Measurements from ENCODE around the gene DAAM2.

Gene DAAM2

DNA sequence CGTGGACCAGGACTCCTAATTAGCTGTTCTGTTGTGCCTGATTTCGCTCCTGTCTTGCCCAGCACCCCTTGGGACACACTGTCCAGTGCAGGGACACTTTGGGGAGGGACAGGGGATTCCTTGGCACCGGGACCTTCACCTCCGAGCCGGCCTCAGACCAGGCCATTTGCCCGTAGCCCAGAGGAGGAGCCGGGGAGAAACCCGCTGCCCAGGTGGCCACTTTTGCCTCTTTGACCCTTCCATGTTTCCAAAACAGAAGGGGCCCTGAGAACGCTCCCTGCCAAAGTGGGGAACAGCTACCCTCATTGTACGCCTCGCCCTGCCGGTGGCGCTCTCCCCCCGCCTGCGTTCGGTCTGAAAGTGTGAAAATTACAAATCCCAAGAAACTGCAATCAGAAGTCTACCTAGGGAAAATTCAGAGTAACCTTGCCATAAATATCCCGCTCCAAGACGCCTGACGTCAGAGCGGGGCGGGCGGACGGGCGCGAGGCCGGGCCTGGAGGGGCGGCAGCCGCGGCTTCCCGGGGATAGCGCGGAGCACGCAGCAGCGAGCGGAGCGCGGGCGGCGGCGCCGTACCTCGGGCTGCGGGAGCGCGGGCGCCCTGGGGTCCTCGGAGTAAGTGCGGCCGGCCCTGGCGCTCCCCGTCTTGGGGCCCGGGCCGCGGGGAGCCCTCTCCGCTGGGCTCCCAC, at the start of gene DAAM2:
TSS of gene DAAM2 (plus strand) at position 527 of the 690 bp plus-strand sequence. CDS start 63,927 bp downstream, outside the sequence.
- Mint-ChIP-seq H3K4me1 (ENCODE audit: low read depth) (no peaks in the 10 kb centered on the region), H3K27ac (no peak within 1 kb of the TSS), H3K27me3 (peaks cover 50% of the 10 kb centered on the region), H3K4me3 (no peak within 1 kb of the TSS), H3K9me3 (no peaks in the 10 kb centered on the region), H3K36me3 (ENCODE audit: low read depth) (no peaks in the 10 kb centered on the region)

DNA sequence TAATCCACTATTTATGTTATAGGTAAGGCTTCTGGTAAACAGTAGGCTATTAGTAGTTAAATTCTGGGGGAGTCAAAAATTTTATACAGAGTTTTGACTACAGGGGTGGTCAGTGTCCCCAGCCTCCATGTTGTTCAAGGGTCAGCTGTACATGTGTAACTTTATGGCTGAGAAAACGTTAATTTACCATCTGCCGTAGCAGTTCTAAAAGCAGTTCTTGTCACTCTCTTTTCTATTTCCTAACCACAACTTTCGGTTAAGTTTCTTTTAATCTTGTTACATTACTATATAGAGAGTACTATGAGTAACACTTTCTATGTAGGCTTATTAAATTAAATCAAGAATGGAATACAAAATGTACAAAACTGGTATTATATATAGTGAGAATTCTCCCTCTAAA, 45.4 kb upstream of the DAAM2 start:
- H3K4me1 Mint-ChIP-seq (ENCODE audit: low read depth), result no peaks in the 10 kb centered on the region
- no peak overlapping the region for H3K27ac Mint-ChIP-seq
- H3K27me3 Mint-ChIP-seq, result peaks cover 13% of the 10 kb centered on the region
- H3K36me3 Mint-ChIP-seq (ENCODE audit: low read depth), result no peaks in the 10 kb centered on the region
- no peak overlapping the region for H3K4me3 Mint-ChIP-seq
- H3K9me3 Mint-ChIP-seq, result no peaks in the 10 kb centered on the region

DNA sequence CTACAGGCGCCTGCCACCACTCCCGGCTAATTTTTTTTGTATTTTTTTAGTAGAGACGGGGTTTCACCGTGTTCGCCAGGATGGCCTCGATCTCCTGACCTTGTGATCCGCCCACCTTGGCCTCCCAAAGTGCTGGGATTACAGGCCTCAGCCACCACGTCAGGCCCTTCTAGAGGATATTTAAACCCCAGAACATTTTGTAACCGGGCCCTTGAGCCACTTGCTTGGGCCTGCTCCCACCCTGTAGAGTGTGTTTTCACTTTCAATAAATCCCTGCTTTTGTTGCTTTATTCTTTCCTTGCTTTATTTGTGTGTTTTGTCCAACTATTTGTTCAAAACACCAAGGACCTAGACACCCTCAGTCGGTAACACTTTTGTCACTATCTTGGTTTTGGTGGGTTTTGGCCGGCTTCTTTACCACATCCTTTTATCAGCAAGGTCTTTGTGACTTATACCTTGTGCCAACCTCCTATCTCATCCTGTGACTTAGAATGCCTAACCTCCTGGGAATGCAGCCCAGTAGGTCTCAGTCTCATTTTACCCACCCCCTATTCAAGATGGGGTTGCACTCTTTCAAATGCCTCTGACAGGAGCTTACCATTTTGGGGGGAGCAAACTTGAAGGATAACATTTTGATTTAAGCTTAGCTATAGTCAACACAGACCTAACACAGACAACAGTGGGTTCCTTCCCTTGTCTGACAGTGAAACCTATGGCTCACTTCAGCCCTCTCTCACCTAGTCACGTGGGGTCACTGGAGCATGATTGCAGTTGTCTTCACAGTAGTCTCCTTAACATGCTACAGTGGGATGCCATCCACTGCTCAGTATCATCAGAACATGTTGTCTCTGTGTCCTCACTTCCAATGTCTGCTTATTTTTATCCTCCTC, 39.1 kb upstream of the DAAM2 start:
- no peak overlapping the region for H3K4me3 Mint-ChIP-seq
- no peaks in the 10 kb centered on the region for H3K9me3 Mint-ChIP-seq
- peaks cover 8% of the 10 kb centered on the region for H3K27me3 Mint-ChIP-seq
- no peaks in the 10 kb centered on the region for H3K36me3 Mint-ChIP-seq (ENCODE audit: low read depth)
- H3K27ac Mint-ChIP-seq, result no peak overlapping the region
- H3K4me1 Mint-ChIP-seq (ENCODE audit: low read depth), result no peaks in the 10 kb centered on the region

DNA sequence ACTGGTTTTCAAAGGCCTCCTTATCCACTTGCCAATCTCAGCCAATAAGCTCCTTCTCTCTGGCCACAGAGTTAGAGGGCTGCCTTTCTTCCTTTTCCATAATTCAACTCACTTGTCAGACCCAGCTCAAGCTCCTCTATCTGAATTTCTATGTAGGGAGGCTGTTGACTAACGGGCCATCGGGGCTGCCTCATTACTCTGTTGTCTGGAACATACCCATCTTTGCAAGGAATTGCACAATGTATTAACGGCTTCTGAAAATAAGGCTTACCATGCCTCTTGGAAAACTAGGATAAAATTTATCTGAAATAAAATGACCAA, 38.5 kb upstream of the DAAM2 start:
- no peaks in the 10 kb centered on the region for H3K36me3 Mint-ChIP-seq (ENCODE audit: low read depth)
- H3K27me3 Mint-ChIP-seq, result peaks cover 8% of the 10 kb centered on the region
- H3K9me3 Mint-ChIP-seq, result no peaks in the 10 kb centered on the region
- no peak overlapping the region for H3K27ac Mint-ChIP-seq
- H3K4me3 Mint-ChIP-seq, result no peak overlapping the region
- no peaks in the 10 kb centered on the region for H3K4me1 Mint-ChIP-seq (ENCODE audit: low read depth)

DNA sequence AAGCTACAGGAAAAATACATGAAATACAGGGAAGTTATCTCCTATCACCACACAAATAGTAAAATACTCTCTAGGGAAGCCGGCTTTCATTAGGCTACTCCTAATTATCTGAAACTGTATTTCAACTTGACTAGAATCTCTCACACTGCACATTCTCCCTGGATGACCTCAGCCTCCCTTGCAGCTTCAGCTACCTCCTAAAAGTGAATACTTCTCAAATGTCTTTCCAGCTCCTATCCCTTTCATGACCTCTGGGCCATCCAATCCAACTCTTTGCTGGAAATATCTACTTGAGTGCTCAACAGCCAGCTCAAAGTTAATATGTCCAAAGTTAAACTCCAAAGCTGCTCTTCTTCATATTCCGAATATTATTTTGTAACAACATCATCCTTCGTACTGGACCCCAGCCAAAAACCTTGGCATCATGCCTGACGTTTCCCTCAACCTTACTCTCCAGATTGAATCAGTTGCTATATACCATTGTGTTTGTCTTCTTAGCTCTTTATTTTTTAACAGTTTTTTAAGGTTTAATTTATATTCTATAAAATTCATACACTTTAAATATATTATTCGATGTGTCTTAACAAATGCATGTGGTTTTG, 37.6 kb upstream of the DAAM2 start:
- H3K27ac Mint-ChIP-seq, result no peak overlapping the region
- no peaks in the 10 kb centered on the region for H3K36me3 Mint-ChIP-seq (ENCODE audit: low read depth)
- H3K4me1 Mint-ChIP-seq (ENCODE audit: low read depth), result no peaks in the 10 kb centered on the region
- no peak overlapping the region for H3K4me3 Mint-ChIP-seq
- H3K27me3 Mint-ChIP-seq, result peaks cover 12% of the 10 kb centered on the region
- no peaks in the 10 kb centered on the region for H3K9me3 Mint-ChIP-seq

DNA sequence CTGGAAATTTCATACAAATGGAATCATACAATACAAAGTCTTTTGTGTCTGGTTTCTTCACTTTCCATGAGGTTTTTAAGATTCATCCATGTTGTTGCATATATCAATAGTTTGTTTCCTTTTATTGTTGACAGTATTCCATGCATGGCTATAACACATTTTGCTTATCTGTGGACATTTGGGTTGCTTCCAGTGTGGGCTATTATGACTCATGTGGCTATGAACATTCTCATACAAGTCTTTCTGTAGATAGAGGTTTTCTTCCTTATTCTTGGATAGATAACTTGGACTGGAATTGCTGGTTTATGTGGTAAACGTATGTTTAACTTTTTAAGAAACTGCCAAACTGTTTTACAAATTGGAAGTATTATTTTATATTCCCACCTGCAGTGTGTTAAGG, 36.9 kb upstream of the DAAM2 start:
- Mint-ChIP-seq H3K9me3 (no peaks in the 10 kb centered on the region), H3K27me3 (peaks cover 12% of the 10 kb centered on the region), H3K4me3 (no peak overlapping the region), H3K27ac (no peak overlapping the region), H3K36me3 (ENCODE audit: low read depth) (no peaks in the 10 kb centered on the region), H3K4me1 (ENCODE audit: low read depth) (no peaks in the 10 kb centered on the region)

DNA sequence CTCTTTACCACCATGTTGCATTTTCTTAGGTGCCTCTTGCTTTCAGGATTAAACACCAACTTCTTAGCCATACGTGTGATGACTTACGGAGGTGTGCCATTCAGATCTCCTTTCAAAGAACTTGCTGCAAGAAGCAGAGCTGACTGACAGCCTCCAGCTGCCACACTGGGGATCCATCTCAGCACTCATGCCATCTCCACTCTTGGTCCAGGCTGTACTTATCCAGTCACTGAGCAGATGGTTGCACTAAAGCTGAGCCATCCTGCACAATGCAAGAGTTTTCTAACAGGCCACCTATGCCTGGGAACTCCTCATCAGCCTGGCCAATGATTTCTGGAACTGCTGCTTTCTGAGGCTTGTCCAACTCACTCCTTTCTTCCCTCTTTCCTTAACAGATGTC, 35.6 kb upstream of the DAAM2 start:
- no peak overlapping the region for H3K27ac Mint-ChIP-seq
- no peaks in the 10 kb centered on the region for H3K36me3 Mint-ChIP-seq (ENCODE audit: low read depth)
- H3K9me3 Mint-ChIP-seq, result no peaks in the 10 kb centered on the region
- no peak overlapping the region for H3K4me3 Mint-ChIP-seq
- H3K4me1 Mint-ChIP-seq (ENCODE audit: low read depth), result no peaks in the 10 kb centered on the region
- H3K27me3 Mint-ChIP-seq, result peaks cover 12% of the 10 kb centered on the region

DNA sequence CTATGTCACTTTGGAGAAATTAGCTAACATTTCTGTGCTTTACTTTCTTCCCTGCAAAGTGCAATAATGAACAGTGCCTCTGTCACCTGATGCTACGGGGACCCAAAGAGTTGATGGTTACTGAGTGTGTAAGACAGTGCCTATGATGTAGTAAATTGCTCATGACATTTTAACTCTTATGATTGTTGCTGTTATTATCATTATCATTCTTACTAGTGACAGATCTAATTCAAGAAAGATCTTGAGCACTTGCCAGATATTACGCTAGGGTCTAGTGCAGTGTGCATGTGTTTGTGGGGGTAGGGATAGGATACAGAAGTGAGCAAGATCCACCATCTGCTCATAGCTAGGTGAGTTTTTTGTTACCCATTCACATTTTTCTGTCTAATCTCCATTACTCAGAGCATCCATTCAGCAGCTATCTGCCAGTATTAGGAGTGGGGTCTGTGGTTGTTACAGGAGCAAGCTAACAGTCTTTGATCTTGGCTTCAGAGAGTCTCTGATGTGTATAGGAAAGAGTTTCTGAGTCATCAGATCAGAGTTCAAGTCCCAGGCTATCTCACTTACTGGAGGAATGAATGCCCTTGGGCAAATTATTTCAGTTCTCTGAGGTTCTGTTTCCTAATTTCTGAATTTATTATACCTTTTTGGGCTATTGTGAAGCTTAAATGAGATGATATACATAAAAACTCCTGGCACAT, 33.1 kb upstream of the DAAM2 start:
- Mint-ChIP-seq H3K36me3 (ENCODE audit: low read depth) (no peaks in the 10 kb centered on the region), H3K27ac (no peak overlapping the region), H3K9me3 (no peaks in the 10 kb centered on the region), H3K27me3 (peaks cover 19% of the 10 kb centered on the region), H3K4me1 (ENCODE audit: low read depth) (no peaks in the 10 kb centered on the region), H3K4me3 (no peak overlapping the region)

DNA sequence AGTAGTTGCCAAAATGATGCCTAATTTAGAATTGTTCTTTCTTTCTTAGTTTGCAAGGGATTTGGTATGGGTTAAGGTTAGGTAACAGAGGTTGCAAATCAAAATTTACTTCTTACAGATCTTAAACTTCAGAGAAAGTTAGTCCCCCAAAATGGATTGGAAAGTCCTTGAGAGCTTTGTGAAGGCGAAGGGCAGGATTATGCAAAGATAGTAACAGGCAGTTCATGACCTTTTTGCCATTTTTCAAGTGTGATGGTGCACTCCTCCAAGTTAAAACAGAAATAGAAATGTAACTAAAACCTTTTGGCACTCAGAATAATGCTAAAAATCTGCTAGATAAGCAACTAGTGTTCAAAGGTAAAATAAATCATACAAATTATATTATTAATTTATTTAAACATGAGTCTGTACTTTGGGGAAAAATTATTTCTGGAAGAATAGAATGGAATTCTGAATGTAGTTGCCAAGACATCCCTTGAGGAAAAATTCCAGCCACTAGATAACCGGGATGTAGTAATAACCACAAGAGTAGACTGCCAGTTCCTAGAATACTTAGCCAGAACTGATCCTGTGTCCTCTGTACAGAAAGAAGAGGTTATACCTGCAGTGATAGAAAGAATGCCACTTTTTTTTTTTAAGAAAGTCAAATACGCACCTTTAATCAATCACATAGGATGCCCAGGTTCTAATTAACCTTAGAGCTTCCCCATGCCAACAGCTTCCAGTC, 31.8 kb upstream of the DAAM2 start:
- Mint-ChIP-seq H3K9me3 (no peaks in the 10 kb centered on the region), H3K4me3 (no peak overlapping the region), H3K4me1 (ENCODE audit: low read depth) (no peaks in the 10 kb centered on the region), H3K27me3 (peaks cover 24% of the 10 kb centered on the region), H3K27ac (no peak overlapping the region), H3K36me3 (ENCODE audit: low read depth) (no peaks in the 10 kb centered on the region)

DNA sequence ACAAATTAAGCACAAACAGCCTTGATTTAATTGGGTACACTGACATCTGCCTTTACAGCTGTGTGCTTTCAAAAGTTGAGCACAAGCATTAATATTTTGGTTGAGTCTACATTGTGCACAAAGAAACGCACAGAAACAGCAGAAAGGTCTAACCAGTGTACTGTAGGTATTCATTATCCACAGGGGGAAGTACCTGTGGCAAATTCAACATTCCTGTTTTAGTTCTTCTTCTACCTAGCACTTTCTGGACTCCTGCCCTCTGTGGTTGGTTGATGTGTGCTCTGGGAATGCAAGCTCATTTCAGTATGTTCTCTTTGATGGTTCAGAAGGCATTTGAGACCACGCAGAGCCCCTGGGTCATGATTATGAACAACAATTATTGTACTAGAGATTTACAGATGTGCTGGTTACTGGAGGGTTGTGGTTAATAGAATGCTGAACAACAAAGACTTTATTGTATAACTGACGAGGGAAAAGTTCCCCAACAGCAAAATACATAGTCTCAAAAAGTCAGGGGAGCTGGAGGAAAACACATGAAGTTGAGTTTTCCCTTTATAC, 26.6 kb upstream of the DAAM2 start:
- no peak overlapping the region for H3K4me3 Mint-ChIP-seq
- peaks cover 26% of the 10 kb centered on the region for H3K27me3 Mint-ChIP-seq

DNA sequence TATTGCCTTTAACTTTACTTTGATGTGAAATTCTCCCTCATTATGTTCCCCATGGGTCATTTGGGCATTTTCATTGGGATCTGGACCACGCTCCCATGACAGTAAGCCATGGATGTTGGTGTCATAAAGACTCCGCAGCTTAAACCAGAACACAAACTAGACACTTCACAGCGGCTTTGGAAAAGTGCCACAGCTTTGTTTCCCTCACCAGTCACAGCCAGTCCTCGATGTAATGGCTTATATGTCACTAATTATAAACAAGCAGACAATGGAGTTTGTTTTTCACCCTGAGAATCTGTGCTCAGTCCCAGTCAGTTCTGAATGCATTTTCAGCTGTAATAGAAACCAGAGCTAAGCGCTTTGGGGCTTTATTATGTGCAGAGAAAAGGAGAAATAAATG, 23.2 kb upstream of the DAAM2 start:
- no peak overlapping the region for H3K4me3 Mint-ChIP-seq
- no peaks in the 10 kb centered on the region for H3K4me1 Mint-ChIP-seq (ENCODE audit: low read depth)
- no peaks in the 10 kb centered on the region for H3K36me3 Mint-ChIP-seq (ENCODE audit: low read depth)
- peaks cover 22% of the 10 kb centered on the region for H3K27me3 Mint-ChIP-seq
- H3K9me3 Mint-ChIP-seq, result no peaks in the 10 kb centered on the region
- no peak overlapping the region for H3K27ac Mint-ChIP-seq

More for the DNA sequence above, 26.6 kb upstream of the DAAM2 start:
- no peak overlapping the region for H3K27ac Mint-ChIP-seq
- no peaks in the 10 kb centered on the region for H3K9me3 Mint-ChIP-seq
- H3K36me3 Mint-ChIP-seq (ENCODE audit: low read depth), result no peaks in the 10 kb centered on the region
- no peaks in the 10 kb centered on the region for H3K4me1 Mint-ChIP-seq (ENCODE audit: low read depth)

DNA sequence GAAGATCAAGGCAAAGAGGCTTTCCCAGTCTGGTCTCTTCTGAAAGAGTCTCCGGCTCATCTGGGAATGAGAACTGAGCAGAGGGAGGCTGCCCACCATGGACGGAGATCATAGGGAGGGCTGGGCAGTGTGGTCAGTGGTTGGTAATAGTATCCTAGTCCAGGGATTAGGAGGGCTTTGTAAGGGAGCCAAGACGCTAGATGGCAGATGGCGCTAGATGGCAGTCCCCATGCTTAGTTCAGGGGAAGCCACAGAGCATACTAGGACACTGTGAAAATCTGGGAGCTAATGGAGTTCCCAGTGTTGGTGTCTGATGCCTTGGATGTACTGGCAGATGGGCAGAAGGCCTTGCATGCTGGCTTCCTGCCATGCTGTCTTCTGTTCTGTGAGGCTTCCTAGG, 21.7 kb upstream of the DAAM2 start:
- Mint-ChIP-seq H3K4me3 (no peak overlapping the region), H3K4me1 (ENCODE audit: low read depth) (no peaks in the 10 kb centered on the region), H3K9me3 (no peaks in the 10 kb centered on the region), H3K27me3 (peaks cover 17% of the 10 kb centered on the region), H3K36me3 (ENCODE audit: low read depth) (no peaks in the 10 kb centered on the region), H3K27ac (no peak overlapping the region)

DNA sequence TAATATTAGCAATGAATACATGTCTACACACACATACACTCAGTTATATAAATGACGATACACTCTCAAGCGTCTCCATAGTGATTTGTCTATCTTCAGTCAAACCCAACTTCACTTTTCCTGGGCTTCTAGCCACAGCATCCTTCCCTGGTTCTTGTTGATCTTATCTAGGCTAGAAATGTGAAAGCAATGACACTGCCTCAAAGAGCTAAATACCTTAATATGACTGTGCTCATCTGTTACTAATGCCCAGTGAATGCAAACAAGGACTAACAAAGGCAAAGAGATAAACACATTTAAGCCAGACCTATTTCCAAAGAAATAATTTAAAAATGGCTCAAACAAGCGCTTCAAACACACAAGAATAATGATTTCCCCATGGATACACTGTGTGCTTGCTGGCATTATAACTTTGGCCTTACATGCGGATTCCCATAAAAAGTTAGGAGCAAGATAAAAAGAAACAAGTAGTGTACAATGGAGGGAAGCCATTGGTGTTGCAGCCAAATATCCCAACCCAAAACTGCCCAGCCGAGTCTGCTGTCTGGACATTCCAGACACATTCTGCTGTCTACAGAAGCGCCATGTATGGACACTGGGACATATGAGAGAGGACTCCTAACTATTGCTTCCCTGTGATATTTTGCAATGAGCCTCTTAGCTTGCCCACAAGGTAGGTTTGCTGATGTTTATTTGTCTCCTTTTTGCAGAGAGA, 19.5 kb upstream of the DAAM2 start:
- H3K4me3 Mint-ChIP-seq, result no peak overlapping the region
- peaks cover 14% of the 10 kb centered on the region for H3K27me3 Mint-ChIP-seq
- H3K4me1 Mint-ChIP-seq (ENCODE audit: low read depth), result no peaks in the 10 kb centered on the region
- no peaks in the 10 kb centered on the region for H3K9me3 Mint-ChIP-seq
- H3K36me3 Mint-ChIP-seq (ENCODE audit: low read depth), result no peaks in the 10 kb centered on the region
- H3K27ac Mint-ChIP-seq, result no peak overlapping the region

DNA sequence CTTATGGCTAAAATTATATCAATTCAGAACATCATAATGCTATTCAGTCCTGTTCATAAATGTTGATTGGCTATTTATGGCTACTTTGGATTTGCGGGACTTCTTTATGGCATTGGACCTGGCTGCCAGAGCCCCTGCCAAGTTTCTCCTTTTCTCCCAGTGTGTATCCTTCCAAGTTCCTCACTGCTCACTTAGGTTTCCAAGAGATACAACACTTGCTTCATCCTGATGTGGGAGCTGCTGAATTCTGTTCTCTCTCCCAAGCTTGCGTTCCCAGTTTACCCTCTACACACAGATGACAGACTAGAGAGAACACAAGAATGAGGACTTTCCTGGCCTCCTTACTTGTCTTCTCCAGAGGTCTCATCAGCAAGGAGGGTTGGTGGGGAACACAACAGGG, 18.4 kb upstream of the DAAM2 start:
- H3K4me3 Mint-ChIP-seq, result no peak overlapping the region
- no peaks in the 10 kb centered on the region for H3K36me3 Mint-ChIP-seq (ENCODE audit: low read depth)
- no peak overlapping the region for H3K27ac Mint-ChIP-seq
- peaks cover 14% of the 10 kb centered on the region for H3K27me3 Mint-ChIP-seq
- no peaks in the 10 kb centered on the region for H3K9me3 Mint-ChIP-seq
- H3K4me1 Mint-ChIP-seq (ENCODE audit: low read depth), result no peaks in the 10 kb centered on the region
